ENCODE results near the gene SGMS1.

Gene SGMS1

GRCh38 chr10:50593523-50594376 is 30.0 kb downstream of the SGMS1 start:
- in situ Hi-C loops (cut with MboI; ENCODE audit: low sequenced_read_pairs, unreplicated experiment): no loop called here
- no peak for DNase-seq (ENCODE audit: low spot score)
- no peak for TF ChIP-seq CTCF (IDR thresholded peaks at IDR 0.05; ENCODE audit: borderline replicate concordance, control extremely low read depth, extremely low read depth, insufficient read depth, missing control alignments)

- in situ Hi-C loops (cut with MboI; ENCODE audit: low sequenced_read_pairs, unreplicated experiment): no loop called here
Measured at GRCh38 chr10:50592961-50593418, 30.8 kb downstream of the SGMS1 start.

GRCh38 chr10:50590935-50591334 is 32.8 kb downstream of the SGMS1 start:
- in situ Hi-C loops (cut with MboI; ENCODE audit: low sequenced_read_pairs, unreplicated experiment): no loop called here
- TF ChIP-seq CTCF (IDR thresholded peaks at IDR 0.05; ENCODE audit: borderline replicate concordance, control extremely low read depth, extremely low read depth, insufficient read depth, missing control alignments): no peak

More at GRCh38 chr10:50592961-50593418, 30.8 kb downstream of the SGMS1 start:
- no peak for DNase-seq (ENCODE audit: low spot score)
- no peak for TF ChIP-seq CTCF (IDR thresholded peaks at IDR 0.05; ENCODE audit: borderline replicate concordance, control extremely low read depth, extremely low read depth, insufficient read depth, missing control alignments)

GRCh38 chr10:50586740-50587088 is 37.0 kb downstream of the SGMS1 start:
- in situ Hi-C loops (cut with MboI; ENCODE audit: low sequenced_read_pairs, unreplicated experiment): no loop called here
- no peak for TF ChIP-seq CTCF (IDR thresholded peaks at IDR 0.05; ENCODE audit: borderline replicate concordance, control extremely low read depth, extremely low read depth, insufficient read depth, missing control alignments)

More at GRCh38 chr10:50590935-50591334, 32.8 kb downstream of the SGMS1 start:
- no peak for DNase-seq (ENCODE audit: low spot score)

GRCh38 chr10:50585921-50586739 is 37.6 kb downstream of the SGMS1 start:
- no peak for DNase-seq (ENCODE audit: low spot score)
- in situ Hi-C loops (cut with MboI; ENCODE audit: low sequenced_read_pairs, unreplicated experiment): no loop called here
- no peak for TF ChIP-seq CTCF (IDR thresholded peaks at IDR 0.05; ENCODE audit: borderline replicate concordance, control extremely low read depth, extremely low read depth, insufficient read depth, missing control alignments)

More at GRCh38 chr10:50586740-50587088, 37.0 kb downstream of the SGMS1 start:
- no peak for DNase-seq (ENCODE audit: low spot score)

Data from GM13976 (cell line).